Suppressor macrophage (primary cell): ENCODE measurements around the gene MAGEA4.

Source experiments
- DNase-seq, 4 experiments: peaks; one replicate each; pipeline ENCODE4 v3.0.0-alpha.2; 2020 to 2022

The MAGEA4 gene

DNA sequence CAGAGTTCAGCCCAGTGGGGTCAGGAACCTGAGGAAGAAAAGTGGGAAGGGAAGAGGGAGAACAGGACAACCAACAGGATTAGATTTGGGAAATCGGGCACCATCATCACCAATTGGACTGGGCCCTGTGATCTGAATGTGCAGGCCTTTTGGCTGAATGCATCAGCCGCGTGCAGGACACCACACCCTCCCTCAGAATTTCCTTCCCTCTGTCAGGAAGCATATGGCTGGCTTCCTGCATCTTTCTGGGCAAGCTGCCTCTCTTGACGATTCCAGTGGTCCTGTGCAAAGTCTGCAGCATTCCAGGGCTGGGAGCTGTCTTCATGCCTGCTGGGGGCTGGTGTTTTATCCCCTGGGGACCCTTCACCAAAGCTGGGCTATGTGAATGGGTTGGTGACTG lies 16.4 kb downstream of the MAGEA4 start:
- DNase-seq, result no peak

DNA sequence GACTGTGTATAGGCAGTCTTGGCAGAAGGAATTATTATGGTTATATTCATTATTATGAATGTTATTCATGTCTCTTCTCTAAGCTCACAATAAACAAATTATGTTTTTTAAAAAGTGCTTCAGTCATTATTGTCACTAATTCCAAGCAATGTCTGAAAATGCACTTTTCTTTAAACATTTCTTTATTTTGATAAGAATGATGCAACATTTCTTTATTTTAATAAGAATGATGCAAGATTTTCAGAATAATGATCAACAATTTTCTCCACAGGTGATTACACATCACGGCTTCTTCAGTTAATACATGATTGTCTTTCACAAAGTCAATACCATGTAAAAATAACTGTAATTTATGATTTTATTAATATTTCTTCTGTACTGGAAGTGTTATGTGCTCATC lies 22.7 kb downstream of the MAGEA4 start:
- no peak for DNase-seq

DNA sequence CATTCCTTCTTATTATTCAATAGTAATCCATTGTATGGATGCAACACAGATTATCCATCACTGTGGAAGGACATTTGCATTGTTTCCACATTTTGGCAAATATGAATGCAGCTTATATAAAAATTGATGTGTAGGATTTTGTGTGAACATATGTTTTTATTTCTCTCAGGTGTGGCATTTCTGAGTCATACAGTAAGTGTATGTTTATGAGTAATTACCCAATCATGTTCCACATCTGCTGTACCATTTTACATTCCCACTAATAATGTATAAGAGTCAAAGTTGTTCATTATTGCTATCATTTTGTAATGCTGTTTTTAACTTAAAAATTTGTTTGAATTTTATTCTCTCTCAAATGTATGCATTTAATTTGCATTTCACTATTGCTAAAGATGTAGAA lies 25.5 kb downstream of the MAGEA4 start:
- DNase-seq, result no peak

DNA sequence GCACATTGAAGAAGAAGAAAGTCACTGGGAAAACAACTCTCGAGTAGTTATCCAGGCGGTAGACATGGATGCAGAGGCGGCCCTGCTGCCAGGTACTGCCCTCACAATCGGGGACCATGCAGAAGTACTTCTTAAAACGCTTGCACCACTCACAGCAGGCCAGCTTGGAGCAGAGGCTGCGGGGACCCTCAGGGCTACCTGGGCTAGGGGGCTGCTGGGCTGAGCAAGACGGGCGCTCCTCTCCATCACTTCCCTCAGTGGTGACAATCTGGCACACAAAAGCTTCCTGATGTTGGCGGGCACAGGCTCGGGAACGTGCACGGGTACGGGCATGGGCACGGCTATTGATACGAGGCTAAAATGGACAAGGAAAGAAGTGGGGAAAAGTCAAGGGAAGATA lies 42.0 kb downstream of the MAGEA4 start:
- no peak for DNase-seq

DNA sequence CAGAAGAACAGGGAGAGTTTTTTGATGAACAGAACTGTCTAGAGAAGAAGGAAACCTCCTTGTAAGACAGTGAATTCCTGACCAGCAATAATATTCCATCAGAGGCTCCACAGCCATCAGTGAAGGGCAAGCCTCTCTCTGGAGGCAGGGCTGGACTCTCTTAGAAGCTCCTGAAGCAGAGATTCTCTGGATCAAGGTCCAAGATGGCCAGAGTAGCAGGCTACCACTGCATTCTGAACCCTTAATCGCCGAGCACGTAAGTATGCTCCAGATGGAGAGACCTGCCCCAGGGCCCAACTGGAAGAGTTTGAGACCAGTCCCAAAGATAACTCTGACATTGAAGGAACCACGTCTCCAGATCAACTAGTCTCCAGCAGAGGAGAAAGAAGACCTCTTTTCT lies 45.4 kb downstream of the MAGEA4 start:
- no peak for DNase-seq

DNA sequence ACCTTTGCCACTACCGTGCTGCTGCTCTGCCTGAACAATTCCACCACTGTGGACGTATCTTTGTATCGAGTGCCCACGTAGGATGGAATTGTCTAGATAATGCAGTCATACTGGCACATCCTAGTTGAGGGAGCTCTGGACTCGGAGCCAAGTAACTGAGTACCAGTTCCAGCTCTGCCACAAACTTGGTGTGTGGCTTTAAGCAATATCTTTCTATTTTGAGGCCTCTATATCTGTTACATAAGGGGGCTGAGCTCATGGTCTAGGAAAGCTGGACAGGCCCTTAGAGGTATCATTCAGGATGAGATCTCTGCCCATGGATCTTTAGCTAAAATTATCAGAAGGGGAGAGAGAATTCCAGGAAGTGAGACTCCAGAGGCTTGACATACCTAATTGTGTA lies 49.3 kb downstream of the MAGEA4 start:
- DNase-seq, result no peak

DNA sequence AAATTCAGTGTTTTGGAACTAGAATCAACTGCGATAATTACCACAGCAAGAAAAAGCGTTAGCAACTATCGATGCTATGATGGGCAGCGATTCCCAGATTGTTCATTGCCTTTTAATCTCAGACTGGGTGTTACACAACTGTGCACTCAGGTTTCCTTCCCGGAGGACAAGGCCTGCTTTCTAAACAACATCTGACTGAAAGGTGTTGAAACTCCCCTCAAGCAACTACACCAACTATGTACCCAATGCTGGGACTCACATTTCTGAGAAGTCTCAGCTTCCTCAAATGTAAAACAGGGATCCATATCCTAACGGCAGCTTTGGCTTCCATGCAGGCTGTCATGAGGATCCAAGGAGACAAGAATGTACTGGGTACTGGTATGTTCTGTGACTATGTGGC lies 53.5 kb downstream of the MAGEA4 start:
- no peak for DNase-seq

DNA sequence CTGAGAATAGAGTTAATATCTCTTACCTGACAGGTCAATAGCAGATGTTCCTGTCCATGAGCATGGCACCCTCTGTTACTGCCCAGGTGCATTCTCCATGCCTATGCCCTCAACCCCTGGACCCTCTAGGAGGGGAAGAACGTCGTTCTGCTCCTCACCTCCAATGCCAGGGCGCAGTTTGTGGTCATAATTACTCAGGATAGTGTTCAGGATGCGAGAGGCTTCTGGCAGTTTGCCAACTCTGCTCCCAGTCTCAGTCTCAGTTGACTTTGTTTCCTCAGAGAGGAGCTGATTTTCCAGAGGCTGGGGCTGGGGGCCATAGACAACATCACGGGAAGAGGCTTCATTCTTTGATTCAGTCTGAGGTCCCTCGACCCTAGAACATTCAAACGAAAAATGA lies 57.3 kb downstream of the MAGEA4 start:
- no peak for DNase-seq

DNA sequence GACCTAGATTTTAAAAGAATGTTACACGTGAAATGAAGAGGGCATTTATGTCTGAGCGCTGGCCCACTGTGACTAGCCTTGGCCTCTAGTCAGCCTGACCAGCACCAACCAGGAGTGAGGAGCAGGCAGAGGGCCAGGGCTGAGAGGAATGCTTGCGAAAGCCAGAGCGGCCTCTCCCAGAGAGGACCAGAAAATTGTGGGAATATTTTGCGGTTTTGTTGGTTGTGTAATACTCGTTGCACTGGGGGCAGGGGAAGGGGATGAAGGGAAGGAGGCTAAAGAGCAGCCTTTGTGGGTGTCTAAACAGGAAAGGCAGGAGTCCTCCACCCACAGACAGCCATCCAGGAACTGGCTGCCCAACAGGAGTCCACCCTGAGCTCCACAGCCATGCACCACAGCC lies 58.0 kb downstream of the MAGEA4 start:
- DNase-seq, result no peak

DNA sequence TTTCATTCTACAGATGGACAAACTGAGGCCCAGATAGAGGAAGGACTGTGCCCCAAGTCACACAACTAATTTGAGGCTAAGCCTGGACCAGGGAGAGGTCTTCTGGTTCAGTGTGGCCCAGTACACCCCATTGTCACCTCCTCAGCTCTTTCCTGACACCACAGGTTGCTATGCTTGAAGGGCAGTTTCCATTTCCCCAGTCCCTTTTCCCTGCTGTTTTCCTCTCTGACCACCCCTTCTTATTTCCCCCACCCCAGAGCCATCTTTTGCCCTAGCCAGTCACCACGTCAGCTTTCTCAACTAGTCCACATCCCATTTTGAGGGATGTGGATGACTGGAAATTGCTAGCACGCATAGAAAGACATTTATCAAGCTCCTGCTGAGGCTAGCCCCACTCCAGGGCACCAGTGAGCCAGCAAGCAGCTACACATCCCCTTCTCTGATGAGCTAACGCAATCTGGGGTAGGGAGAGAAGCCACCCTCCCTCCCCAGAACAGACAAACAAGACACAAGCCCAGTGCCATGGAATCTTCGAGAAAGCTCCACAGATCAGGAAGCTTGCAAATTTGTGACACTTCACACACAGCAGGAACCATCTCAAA lies 60.5 kb downstream of the MAGEA4 start:
- no peak for DNase-seq

DNA sequence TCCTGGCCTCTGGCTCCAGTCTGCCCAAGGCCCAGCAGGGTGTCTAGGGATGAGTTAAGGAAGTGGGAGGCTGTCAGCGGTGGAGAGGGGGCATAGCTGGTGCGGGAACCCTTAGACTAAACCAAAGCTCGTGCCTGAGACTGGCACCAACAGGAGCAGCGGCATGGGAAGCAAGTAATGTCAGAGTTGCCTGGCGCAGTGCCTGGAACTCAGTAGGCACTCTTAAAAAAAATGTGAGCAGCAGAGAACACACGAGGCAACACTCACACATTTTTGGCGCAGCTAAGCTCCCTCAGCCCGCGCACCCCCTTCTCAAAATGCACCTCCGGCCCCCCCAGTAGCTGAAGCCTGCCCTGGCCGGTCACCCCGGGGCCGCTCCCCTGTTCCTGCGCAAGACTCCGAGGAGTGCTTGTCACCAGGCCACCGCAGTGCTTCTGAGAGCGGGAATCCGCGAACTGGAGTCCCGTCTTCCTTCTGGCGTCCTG lies 61.2 kb downstream of the MAGEA4 start:
- no peak for DNase-seq
